Activated CD8-positive, alpha-beta memory T cell treated with anti-CD3 and anti-CD28 coated beads for 1 hour (primary cell): ENCODE measurements around the gene LRMDA.
"Not testable (repeated sequence)": the region's sequence is repeated elsewhere in the genome, so short reads cannot be mapped to it uniquely, and the experiment has no call there.

Source experiments
- DNase-seq, 2 donors: peaks; one replicate each; pipeline ENCODE4 v3.0.0-alpha.2; 2020; ENCODE audit warnings: low read depth in 1 of 2; ENCODE audit errors: extremely low read depth in 1 of 2

LRMDA gene

GRCh38 chr10:76051007-76051936, 619.8 kb downstream of the LRMDA start:
- DNase-seq, result no peak

- DNase-seq, result no peak
These were observed 621.5 kb downstream of the LRMDA start for GRCh38 chr10:76052682-76053503.

- DNase-seq, result no peak
These were observed 624.0 kb downstream of the LRMDA start for GRCh38 chr10:76055466-76055865.

- DNase-seq, result no peak
These were observed 624.5 kb downstream of the LRMDA start for GRCh38 chr10:76055963-76056362.

- not testable (repeated sequence) for DNase-seq
These were observed 629.6 kb downstream of the LRMDA start for GRCh38 chr10:76060993-76061392.

GRCh38 chr10:76066457-76066856, 635.0 kb downstream of the LRMDA start:
- no peak for DNase-seq

GRCh38 chr10:76067447-76067846, 636.0 kb downstream of the LRMDA start:
- DNase-seq, result no peak

GRCh38 chr10:76068856-76069255, 637.4 kb downstream of the LRMDA start:
- DNase-seq, result no peak

GRCh38 chr10:76070916-76071315, 639.5 kb downstream of the LRMDA start:
- no peak for DNase-seq

GRCh38 chr10:76071653-76072365, 640.4 kb downstream of the LRMDA start:
- no peak for DNase-seq

- DNase-seq, result no peak
These were observed 641.0 kb downstream of the LRMDA start for GRCh38 chr10:76072384-76072783.

GRCh38 chr10:76073524-76073923, 642.1 kb downstream of the LRMDA start:
- DNase-seq, result no peak

- DNase-seq, result no peak
These were observed 643.2 kb downstream of the LRMDA start for GRCh38 chr10:76074659-76075058.

GRCh38 chr10:76080451-76080850, 649.0 kb downstream of the LRMDA start:
- DNase-seq, result no peak

GRCh38 chr10:76080991-76081390, 649.6 kb downstream of the LRMDA start:
- DNase-seq, result no peak

GRCh38 chr10:76082232-76082631, 650.8 kb downstream of the LRMDA start:
- no peak for DNase-seq

- no peak for DNase-seq
These were observed 651.5 kb downstream of the LRMDA start for GRCh38 chr10:76082956-76083355.

GRCh38 chr10:76085002-76085816, 653.8 kb downstream of the LRMDA start:
- no peak for DNase-seq

- no peak for DNase-seq
These were observed 654.4 kb downstream of the LRMDA start for GRCh38 chr10:76085817-76086167.

GRCh38 chr10:76086170-76086760, 654.8 kb downstream of the LRMDA start:
- no peak for DNase-seq
